Hair follicle dermal papilla cell (primary cell): ENCODE data around the gene TRPV2. TPM values are rescaled to one million over a fixed set of nuclear protein-coding genes. Genes with fewer than 3 reads are reported as not detected.

Experiments used
- small RNA-seq: library from RNA; depleted of rRNA; stranded (forward); fragments of <200 nt; gene quantifications from one replicate; pipeline ENCODE3, GENCODE V24; 2012
- total RNA-seq: library from RNA; depleted of rRNA; stranded (reverse); fragments of >200 nt; gene quantifications from 2 replicates; pipeline ENCODE4 v1.2.3, GENCODE V29; 2012

The TRPV2 gene, protein sequence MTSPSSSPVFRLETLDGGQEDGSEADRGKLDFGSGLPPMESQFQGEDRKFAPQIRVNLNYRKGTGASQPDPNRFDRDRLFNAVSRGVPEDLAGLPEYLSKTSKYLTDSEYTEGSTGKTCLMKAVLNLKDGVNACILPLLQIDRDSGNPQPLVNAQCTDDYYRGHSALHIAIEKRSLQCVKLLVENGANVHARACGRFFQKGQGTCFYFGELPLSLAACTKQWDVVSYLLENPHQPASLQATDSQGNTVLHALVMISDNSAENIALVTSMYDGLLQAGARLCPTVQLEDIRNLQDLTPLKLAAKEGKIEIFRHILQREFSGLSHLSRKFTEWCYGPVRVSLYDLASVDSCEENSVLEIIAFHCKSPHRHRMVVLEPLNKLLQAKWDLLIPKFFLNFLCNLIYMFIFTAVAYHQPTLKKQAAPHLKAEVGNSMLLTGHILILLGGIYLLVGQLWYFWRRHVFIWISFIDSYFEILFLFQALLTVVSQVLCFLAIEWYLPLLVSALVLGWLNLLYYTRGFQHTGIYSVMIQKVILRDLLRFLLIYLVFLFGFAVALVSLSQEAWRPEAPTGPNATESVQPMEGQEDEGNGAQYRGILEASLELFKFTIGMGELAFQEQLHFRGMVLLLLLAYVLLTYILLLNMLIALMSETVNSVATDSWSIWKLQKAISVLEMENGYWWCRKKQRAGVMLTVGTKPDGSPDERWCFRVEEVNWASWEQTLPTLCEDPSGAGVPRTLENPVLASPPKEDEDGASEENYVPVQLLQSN
- total RNA-seq = 63.8 and 64.4 TPM in 2 replicates

GRCh38 chr17:16415031-16415924, at the start of gene TRPV2:
Gene TRPV2, plus strand, starts transcription at chr17:16415571. Its CDS starts 2,098 bp downstream, at chr17:16417669.

GRCh38 chr17:16380640-16381495, 34.5 kb upstream of the TRPV2 start, which contains the start of gene UBB:
Gene UBB, plus strand, starts transcription at chr17:16381091. Its CDS starts 817 bp downstream, at chr17:16381908.

Small RNA genes lying within 50 kb of the gene (small RNA-seq; reads per million reads assigned to genes)
- gene SNORD49A (not detected), gene SNORD65 (not detected)

Other genes starting within 250 kb of the TRPV2 start
- gene NCOR1, start 200.0 kb upstream of the TRPV2 start, total RNA-seq = 97.9 and 118 TPM in 2 replicates
- 23.7 and 25.6 TPM in 2 replicates for gene PIGL, start 198.4 kb upstream of the TRPV2 start, total RNA-seq
- gene CENPV, start 62.1 kb upstream of the TRPV2 start, total RNA-seq = 2.8 and 5.2 TPM in 2 replicates
- gene UBB, start 34.5 kb upstream of the TRPV2 start, total RNA-seq = 685 and 804 TPM in 2 replicates
- gene LRRC75A, start 76.6 kb downstream of the TRPV2 start, total RNA-seq = 0.12 and 0.32 TPM in 2 replicates
- 10.7 and 13.4 TPM in 2 replicates for gene ZNF287, start 153.6 kb downstream of the TRPV2 start, total RNA-seq
- gene ZNF624, start 238.3 kb downstream of the TRPV2 start, total RNA-seq = 6.8 and 7.3 TPM in 2 replicates